Islet of Langerhans (tissue), 1 donor: ENCODE data around the gene MPIG6B.

Source experiments
- FAIRE-seq: peaks from one replicate; lab custom pipeline; 2011; peaks lifted over from hg19 to GRCh38; lab: Jason Lieb, UNC

Gene MPIG6B, protein sequence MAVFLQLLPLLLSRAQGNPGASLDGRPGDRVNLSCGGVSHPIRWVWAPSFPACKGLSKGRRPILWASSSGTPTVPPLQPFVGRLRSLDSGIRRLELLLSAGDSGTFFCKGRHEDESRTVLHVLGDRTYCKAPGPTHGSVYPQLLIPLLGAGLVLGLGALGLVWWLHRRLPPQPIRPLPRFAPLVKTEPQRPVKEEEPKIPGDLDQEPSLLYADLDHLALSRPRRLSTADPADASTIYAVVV

DNA sequence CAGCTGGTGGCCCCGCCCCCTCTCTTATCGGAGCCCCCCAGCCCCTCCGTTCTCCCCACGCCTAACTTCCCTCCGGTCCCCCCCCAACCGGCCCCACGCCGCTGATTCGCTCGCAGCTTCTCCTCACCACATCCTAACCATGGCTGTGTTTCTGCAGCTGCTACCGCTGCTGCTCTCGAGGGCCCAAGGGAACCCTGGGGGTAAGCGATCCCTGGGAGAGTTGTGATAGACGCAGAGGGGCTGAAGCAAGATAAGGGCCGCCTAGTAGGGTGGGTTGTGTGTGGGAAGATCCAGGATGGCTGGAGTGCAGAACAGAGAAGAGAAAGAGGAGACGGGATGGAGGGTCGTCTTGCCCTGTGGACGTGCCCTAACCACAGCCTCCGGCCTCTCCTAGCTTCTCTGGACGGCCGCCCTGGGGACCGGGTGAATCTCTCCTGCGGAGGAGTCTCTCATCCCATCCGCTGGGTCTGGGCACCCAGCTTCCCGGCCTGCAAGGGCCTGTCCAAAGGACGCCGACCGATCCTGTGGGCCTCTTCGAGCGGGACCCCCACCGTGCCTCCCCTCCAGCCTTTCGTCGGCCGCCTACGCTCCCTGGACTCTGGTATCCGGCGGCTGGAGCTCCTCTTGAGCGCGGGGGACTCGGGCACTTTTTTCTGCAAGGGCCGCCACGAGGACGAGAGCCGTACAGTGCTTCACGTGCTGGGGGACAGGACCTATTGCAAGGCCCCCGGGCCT, at the start of gene MPIG6B:
MPIG6B (plus strand) TSS at position 129 of the 735 bp plus-strand sequence; CDS start at position 140, 11 bp downstream.
- no peak for FAIRE-seq

DNA sequence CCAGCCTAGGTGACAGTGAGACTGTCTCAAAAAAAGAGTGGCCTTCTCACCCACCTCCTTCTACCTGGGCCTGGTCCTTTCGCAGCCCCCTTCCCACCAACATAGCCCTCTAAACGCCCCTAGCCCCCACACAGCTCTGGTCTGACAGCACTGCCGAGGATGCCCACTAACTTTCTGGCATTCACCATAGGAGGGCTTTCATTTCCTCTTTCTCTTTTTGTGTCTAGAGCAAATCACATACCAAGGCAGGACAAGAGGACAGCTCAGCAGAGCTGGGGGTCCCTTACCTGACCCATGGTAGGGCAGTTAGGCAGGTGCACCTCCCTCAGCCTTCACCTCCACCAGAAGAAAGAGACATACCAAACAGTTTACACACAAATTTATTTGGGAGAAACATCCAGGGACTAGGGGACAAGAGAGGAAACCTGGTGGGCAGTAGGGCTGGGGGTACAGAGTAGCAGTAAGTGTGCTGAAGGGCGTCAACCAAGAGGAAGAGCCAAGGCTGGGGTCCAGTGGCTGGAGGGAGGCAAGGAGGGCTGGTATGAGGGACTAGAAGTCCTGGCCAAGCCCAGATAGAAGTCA, 46.8 kb upstream of the MPIG6B start:
- FAIRE-seq, result no peak

DNA sequence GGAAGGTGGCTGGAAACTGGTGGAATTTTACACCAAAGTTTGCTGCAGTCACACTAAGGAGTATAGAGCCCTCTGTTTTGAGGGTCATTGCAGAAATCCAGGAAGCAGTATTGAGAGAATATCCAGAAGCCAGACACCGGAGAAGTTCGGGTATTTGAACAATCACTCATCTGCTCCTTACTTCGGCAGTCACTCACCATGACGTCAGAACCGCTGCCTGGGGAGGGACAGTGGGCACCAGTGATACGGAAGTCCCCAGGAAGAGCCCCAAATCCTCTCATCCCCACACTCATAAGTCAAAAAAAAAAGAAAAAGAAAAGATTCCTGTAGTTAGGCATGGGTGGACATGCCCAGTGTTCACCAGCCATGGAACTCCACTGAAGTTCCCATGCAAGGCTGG, 46.3 kb upstream of the MPIG6B start:
- FAIRE-seq, result no peak

DNA sequence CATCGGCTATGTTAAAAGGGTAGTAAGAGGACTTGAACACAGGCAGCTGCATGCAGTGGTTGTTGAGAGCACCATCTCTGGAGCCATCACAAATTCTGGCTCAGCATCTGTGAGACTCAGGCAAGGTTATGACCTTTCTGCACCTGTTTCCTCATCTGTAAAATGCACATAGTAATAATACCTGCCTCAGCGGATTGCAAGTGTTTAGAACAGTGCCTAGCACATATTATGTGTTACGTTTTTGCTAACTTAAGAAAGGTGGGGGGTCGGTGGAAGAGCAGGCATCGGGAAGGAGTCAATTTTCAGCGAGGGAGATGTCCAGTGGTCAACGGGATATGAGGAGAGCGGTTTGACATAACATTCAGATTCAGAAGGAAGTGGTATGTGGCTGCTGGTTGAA, 45.2 kb upstream of the MPIG6B start:
- FAIRE-seq, result no peak

DNA sequence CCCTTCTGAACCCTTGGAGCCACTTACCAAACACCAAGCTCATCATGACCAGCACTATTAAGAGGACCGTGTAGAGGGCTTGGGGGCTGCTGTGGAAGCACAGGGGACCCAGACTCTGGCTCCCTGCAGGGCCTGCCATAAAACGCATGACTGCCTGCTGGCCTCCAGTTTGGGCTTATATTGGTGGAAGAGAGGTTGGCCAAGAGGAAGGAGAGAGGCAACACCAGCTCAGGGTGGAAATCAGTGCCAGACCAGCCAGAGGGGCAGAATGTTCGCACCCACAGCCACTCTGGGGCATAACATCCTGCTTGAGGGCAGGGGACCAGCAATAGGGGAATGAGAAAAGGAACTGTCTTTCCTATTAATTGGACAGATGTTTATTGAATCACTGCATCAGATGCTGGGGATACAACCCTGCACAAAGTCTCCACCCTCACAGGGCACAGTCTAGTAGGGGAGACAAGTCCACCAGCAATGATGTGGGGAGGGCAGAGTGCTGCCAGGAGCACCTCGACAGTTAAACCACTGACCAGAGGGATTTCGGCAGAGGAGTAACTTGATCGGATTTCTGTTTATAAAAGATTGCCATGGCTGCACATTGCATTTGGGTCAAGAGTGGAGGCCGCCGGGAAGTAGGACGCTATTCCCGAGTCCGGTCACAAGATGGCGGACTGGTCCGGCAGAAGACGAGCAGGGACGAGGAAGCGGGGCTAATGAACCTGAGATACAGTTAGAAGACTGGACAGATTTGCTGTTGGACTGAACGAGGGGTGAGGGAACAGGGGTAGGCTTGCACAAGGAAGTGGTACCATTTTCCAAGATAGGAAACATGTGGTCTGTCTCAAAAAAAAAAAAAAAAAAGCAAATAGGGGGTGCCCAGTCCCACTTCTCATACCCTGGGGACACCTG, 42.7 kb upstream of the MPIG6B start, which contains the start of gene LY6G5C:
LY6G5C (minus strand) TSS at position 842 of the 909 bp plus-strand sequence; CDS start at position 148, 694 bp downstream.
- peak; percentile 64 for FAIRE-seq

DNA sequence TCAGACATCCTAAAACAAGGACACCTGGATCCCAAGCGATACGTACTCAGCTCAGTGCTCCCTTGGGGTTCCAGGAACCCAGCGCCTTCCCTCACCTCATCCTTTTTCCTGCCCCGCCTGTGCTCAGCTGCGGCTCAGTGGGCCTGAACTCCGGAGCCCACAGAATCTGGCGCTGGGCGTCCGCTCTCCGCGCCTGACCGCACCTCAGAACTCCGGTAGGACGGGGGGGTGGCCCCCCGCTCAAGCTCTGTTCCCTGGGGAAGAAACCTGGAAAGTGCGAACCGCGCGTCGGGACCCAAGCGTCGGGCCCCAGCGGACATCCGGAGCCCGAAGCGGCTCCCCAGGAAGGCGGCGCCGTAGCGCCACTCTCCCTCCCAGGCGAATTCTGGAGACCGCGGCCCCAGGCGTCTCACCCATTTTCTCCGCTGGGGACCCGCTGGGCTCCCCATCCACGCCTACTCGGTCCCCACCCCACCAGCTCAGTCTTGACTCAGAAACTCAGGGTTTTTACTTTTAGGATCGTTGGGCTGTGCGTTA, 42.0 kb upstream of the MPIG6B start:
- no peak for FAIRE-seq

DNA sequence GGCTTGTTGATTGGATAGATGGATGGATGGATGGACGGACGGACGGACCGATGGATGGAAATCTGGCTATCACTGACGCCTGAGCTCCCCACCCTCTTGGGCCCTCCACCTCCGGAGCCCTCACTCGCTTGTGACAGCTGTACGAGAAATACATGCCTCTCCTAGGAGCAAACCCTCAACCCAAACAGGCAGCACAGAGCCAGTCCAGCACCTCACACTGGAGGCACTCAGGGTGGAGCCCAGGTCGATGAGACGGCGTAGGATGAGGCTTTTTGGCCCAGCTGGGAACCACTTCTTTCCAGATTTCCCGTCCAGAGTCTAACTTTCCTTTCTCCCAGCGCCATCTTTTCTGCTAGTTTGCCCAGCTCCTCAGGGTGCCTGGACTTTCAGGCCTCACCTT, 39.6 kb upstream of the MPIG6B start:
- FAIRE-seq, result no peak

DNA sequence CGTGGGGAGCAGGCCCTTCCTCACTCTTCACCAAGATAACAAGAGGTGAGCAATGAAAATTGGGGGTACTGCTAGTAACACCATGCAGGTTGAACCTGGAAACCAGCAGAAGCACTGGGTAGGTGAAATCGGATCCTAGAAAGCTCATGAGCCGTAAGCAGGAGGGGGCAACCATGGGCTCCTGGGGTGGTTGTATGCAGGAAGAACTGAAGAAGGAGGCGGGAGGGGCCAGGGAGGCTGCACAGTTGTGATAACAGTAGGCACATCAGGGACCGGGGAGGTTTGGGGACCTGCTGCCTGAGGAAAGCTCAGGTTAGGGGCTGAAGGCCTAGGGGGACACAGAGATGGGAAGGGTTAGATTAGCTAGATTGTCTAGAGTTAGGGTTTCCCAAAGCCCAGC, 36.7 kb upstream of the MPIG6B start:
- FAIRE-seq, result no peak

DNA sequence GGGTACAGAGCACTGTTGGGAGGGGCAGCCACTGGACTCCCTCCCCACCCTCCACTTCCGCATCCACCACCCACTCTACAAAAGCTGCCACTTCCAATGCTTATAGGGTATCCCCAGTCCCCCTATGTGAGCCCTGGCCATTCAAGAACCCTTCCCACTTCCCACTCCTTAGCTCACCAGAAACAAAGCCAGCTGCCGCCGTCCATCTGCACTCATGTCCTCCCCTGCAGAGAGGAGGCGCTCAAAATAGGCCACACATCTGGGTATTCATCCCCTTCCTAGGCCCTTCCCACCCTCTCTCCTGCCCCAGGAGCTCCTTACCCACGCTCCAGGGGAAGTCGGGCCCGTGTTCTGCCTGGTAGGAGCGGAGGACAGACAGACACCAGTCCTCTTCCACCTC, 35.9 kb upstream of the MPIG6B start:
- no peak for FAIRE-seq

DNA sequence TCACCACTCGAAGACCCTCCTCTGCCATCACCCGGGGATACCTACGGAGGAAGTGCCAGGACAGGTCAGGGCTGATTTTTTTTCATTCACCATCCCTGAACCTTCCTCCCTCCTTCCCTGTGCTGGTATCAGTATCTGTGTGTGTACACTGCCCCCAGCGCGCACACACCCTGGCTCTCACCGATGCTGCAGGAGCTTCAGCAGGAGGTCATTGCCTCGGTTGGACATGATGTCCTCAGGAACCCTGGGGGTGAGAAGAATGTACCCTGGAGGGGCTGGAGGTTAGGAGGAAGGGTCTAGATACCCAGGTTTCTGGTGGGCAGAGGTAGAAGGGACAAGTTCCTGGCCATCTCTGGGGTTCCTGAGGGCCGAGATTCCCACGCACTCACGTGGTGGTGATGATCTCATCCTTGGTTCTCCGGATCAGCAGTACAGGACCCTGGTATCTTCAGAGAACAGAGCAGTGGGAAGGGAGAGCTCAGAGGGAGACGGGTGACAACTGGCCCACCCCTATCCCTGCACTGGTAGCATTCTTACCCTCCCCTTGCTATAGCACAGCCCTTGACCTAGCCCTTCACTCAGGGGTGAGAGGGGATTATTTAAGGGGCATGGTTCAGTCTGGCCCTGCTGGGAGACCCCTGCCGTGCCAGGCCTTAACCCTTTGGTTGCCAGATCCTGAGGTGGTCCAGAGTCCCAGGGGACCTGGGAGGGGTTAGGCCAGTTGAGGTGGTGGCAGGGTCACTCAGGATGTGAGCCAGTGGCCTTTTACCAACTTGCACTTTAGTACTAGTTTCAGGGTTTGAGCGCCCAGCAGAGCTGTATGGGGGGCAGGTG, 35.1 kb upstream of the MPIG6B start:
- no peak for FAIRE-seq

DNA sequence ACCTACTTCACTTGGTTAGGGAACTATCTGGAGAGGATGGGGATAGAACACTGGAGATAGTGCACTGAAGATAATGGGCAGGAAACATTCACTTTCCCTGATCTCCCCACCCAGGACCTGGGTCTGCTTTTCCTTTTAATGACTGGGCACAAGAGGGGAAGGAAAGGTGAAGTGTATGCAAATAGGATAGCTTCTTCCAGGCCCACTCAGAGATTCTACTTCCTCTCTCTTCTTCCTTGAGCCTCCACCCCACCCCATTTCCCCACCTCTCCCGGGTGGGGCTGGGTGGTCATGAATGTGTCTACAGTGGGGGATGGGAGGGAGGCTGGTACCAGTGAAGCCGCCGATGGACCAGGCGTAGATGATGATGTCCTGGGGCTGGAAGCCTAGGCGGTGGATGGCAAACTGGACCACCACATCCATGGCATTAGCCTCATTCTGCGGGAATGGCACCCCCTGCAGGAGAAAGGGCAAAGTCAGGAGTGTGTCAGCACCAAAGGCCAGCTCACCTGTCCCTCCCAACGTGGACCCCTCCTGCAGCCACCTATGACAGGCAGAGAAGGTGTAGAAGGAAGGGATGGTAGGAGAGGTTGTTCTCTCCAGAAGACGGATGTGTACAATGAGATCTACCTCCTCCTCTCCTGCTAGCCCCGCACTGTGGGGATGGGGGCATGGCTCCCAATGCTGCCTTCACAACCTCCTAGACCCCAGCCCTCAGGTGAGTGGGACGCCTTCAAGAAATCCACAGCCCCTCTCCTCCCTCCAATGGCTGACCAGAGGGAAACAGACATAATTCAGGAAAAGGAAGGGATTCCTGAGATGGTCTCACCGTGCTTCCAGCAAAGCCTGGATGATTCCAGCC, 33.7 kb upstream of the MPIG6B start:
- FAIRE-seq, result no peak

DNA sequence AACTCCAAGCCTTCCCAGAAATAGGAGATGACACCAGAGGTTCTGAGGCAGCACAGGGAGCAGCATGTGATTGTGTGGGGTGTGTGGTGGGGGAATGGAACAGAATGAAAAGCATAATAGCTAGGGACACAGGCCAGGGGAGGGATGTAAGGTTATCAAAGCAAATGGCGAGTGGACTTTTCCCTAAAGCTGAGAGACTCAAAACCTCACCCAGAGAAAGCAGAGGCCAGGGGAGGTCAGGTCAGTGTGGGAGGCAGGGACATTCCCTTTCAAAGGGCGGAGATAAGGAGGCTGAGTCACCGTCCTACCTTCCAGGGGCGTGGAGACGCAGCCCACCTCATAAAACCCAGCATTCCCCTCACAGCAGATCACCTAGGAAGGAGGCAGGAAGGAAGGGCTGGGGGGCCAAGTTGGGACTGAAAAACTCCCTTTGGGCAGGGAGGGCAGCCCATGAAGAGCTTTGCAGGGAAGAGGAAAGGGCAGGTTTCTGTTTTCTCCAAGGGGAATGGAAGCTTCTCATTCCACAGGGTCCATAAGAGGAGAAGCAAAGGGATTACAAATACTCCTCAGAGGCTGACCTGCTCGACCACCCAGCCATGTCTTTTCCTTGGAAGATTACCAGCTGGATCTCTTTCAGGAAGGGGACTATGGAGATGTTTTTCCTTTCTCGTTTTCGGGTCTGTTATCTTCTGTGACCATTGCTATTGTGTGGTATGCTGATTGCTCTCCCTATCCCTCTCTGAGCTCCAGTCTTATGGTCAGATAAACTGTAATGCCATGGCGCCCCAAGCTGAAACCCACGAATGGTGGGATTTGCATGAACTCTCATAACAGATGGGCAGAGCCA, 32.7 kb upstream of the MPIG6B start:
- FAIRE-seq, result no peak

DNA sequence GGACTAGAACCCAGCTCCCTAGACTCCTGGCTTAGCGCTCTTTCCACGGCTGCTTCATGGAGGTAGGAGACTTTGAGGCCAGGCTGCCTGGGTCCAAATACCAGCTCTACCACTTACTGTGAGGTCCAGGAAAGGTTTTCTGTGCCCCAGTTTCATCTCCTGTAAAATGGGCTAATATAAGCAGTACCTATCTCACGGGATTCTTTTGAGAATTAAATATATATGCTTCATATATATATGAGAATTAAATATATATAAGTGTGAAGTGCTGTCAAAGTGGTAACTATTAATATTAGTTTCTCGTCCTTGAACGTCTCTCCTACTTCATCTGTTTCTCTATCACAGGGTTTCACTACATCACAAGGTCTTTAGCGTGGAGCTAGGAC, 32.1 kb upstream of the MPIG6B start:
- FAIRE-seq, result no peak

DNA sequence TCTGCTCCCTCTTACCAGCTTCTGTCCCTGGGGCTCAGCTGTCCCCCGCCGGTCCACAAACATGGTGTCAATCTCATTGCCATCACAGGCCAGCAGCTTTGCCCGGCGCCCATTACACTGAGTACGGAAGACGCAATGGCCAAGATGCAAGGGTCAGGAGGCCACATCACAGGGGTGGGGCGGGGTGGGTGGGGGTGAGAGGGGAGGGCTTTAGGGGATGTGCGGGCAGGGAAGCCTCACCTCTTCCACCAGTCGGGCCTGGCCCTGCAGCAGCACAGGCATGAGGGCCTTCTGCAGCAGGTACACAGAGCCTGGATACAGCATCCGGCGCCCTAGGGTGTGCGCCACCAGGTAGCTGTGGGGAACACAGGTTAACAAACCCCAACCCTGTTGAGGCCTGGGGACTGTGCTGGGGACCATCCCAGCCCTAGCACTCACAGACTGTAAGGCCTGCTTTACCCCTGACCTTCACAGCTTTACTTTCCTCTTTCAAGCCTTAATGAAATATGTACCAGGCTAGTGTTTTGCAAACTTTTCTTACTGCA, 31.5 kb upstream of the MPIG6B start:
- FAIRE-seq, result no peak

DNA sequence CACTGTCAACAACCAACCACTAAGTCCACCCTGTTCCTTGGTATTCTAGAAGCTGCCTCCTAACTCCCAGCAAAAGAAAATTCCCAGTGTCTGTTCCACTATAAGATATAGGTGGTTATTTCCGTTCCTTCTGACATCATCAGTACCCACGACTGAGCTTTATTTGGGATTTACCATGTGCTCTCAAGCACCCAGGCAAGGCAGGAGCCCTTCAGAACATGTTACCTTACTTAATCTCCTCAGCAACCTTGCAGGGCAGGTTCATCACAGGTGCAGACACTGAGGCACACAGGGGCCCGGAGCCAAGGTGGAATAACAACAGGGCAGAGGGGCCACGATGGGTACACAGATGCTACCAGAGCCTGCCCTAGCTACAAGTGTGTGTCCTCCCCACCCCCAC, 30.8 kb upstream of the MPIG6B start:
- FAIRE-seq, result no peak

DNA sequence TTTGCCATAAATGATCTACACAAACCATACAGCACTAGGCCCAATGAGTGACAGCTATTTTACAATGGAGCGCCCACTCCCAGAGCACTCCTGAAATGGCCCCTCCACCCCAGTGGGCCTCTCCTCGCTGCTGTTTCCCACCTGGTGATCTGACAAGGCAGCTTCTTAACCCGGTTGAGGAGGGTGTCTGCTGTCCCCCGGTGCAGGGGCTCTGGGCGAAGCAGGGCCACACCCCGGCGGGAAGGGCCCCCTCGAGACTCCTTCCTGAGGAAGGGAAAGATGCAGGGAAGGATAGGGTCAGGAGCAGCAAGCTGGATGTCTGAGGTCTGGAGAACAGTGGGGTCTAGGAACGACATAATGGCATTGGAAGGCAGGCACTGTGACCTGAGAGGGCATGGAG, 30.3 kb upstream of the MPIG6B start:
- no peak for FAIRE-seq

DNA sequence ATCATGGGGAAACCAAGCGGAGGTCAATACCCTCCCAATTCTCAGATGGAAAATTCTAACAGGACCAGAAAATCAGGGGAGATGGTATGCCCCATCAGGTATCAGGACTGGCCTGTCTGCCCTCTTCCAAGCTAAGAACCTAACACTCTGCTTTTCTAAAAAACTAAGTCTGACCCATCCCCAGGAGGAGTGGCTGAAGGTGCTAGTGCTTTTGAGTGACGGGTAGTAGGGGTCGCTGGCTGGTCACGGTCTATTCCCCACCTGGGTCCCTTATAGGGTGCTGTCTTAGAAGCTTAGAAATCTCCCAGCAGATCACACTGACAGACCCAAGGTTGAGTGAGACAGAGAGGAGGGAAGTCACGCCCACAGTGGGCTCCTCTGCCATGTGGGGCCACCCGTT, 29.6 kb upstream of the MPIG6B start:
- no peak for FAIRE-seq

DNA sequence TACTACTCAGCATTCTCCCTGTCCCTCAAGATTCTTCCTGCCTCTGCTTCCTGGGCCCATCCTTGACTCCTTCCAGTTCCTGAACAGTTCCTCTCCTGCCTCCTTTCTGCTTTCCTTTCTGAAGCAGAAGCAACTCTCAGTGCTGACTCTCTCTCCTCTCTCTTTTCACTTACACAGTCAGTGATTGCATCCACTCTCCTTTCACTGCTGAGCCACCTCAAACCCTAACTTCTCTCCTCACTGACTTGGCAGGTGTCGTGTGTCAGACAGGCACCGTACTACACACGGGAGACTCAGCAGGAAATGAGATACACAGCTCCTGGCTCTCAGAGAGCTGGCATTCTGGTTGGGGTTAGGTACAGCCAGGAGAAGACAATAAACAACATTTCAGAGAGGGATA, 25.6 kb upstream of the MPIG6B start:
- no peak for FAIRE-seq

DNA sequence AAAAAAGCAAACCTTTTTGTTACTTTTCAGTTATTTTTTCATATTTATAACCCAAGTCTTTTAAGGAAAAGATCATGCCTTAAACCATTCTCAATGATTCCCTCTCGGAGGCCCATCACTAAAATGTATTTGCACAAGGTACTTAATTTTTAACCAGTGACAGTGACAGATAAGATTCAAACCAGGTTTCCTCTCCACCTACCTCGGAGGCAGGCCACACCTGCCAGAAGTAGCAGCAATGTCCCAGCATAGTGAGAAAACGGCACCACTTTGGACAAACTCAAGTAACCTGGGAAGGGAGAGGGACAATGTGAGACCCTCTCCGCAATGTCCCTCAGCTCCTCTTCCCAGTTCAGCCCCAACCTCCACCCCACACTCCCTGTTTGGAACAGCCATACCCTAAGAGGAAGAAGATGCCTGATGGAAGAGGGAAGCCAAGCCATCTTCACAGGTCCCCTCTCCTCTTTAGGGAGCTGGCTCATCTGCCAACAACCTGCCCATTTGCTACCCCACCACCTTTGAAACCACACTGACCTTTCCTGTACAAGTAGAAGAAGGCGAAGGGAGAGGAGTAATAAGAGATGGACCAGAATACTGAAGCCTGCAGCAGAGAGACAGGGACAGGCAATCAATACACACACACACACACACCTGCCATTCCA, 22.3 kb upstream of the MPIG6B start:
- FAIRE-seq, result no peak
